Measurements from ENCODE around the gene AFAP1. TPM values are rescaled to one million over a fixed set of nuclear protein-coding genes. Genes with fewer than 3 reads are reported as not detected.

AFAP1 gene
- total RNA-seq, 1 donor from 2014 or later: 55.6 TPM

- no peaks in the 10 kb centered on the region for H3K36me3 ChIP-seq (ENCODE audit: control insufficient read depth, insufficient read depth, low read length)
- DNase-seq (ENCODE audit: low read depth): no peak
- no peaks in the 10 kb centered on the region for H3K27me3 ChIP-seq (ENCODE audit: control insufficient read depth, insufficient read depth, low read length)
- TF ChIP-seq, protein P1, sequence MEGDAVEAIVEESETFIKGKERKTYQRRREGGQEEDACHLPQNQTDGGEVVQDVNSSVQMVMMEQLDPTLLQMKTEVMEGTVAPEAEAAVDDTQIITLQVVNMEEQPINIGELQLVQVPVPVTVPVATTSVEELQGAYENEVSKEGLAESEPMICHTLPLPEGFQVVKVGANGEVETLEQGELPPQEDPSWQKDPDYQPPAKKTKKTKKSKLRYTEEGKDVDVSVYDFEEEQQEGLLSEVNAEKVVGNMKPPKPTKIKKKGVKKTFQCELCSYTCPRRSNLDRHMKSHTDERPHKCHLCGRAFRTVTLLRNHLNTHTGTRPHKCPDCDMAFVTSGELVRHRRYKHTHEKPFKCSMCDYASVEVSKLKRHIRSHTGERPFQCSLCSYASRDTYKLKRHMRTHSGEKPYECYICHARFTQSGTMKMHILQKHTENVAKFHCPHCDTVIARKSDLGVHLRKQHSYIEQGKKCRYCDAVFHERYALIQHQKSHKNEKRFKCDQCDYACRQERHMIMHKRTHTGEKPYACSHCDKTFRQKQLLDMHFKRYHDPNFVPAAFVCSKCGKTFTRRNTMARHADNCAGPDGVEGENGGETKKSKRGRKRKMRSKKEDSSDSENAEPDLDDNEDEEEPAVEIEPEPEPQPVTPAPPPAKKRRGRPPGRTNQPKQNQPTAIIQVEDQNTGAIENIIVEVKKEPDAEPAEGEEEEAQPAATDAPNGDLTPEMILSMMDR (IDR thresholded peaks at IDR 0.05; ENCODE audit: insufficient read depth, low read length, poor library complexity, severe bottlenecking): no peak
- no peak overlapping the region for H3K4me3 ChIP-seq (ENCODE audit: low read depth, low read length)
These were observed 45.5 kb downstream of the AFAP1 start for GRCh38 chr4:7894098-7894676.

DNA sequence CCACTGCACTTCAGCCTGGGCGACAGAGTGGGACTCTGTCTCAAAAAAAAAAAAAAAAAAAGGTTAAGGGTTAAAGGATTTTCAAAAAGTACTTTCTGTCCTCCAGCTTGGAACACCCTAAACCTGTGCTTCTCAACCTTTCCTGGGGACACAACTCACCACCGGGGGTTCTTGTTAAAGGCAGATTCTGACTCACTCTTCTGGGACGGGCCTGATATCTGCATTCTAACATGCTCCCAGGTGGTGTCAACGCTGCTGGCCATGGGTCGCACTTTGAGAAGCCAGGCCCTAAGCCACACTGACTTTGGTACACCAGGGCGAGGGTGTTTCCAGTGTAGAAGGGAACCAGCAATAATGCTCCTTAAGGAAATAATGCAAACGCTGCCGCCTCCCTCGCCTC is 46.1 kb downstream of the AFAP1 start:
- Histone ChIP-seq H3K36me3 (ENCODE audit: control insufficient read depth, insufficient read depth, low read length) (no peaks in the 10 kb centered on the region), H3K27me3 (ENCODE audit: control insufficient read depth, insufficient read depth, low read length) (no peaks in the 10 kb centered on the region), H3K4me3 (ENCODE audit: low read depth, low read length) (no peak overlapping the region)
- DNase-seq (ENCODE audit: low read depth): no peak
- TF ChIP-seq, protein P1 (IDR thresholded peaks at IDR 0.05; ENCODE audit: insufficient read depth, low read length, poor library complexity, severe bottlenecking): no peak

GRCh38 chr4:7892212-7893019 is 47.2 kb downstream of the AFAP1 start:
- no peak for DNase-seq (ENCODE audit: low read depth)
- TF ChIP-seq, protein P1 (IDR thresholded peaks at IDR 0.05; ENCODE audit: insufficient read depth, low read length, poor library complexity, severe bottlenecking): no peak
- no peak overlapping the region for H3K4me3 ChIP-seq (ENCODE audit: low read depth, low read length)
- H3K36me3 ChIP-seq (ENCODE audit: control insufficient read depth, insufficient read depth, low read length): no peaks in the 10 kb centered on the region
- no peaks in the 10 kb centered on the region for H3K27me3 ChIP-seq (ENCODE audit: control insufficient read depth, insufficient read depth, low read length)

DNA sequence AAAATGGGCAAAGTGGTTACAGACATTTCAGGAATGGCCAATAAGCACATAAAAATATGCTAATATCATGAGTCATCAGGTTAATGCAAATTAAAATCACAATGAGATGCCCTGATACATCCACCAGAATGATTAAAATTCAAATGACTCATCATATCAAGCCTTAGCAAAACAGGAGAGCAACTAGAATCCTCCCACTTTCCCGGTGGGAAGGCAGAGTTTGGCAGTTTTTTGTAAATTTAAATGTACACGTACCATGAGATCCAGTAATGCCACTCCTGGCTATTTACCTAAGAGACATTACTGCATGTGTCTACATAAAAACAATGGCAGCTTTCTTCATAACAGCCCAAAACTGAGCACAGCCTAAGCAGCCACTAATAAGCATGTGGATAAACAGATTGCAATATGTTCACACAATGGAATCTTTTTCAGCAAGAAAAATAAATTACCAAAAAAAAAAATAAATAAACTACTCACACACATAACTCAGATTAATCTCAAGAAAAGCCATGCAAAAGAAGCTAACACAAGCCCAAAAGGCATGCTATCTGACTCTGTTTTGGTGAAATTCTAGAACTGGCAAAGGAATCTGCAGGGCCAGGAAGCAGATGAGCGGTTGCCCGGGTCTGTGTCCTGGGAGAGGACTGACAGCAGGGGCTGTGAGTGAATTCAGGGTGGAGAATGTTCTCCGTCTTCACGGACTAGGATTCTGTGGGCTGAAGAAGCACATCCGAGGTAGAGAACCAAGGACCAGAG is 48.8 kb downstream of the AFAP1 start:
- Histone ChIP-seq H3K4me3 (ENCODE audit: low read depth, low read length) (no peak overlapping the region), H3K36me3 (ENCODE audit: control insufficient read depth, insufficient read depth, low read length) (no peaks in the 10 kb centered on the region), H3K27me3 (ENCODE audit: control insufficient read depth, insufficient read depth, low read length) (no peaks in the 10 kb centered on the region)
- TF ChIP-seq, protein P1 (IDR thresholded peaks at IDR 0.05; ENCODE audit: insufficient read depth, low read length, poor library complexity, severe bottlenecking): no peak
- no peak for DNase-seq (ENCODE audit: low read depth)

- Histone ChIP-seq H3K4me3 (ENCODE audit: low read depth, low read length) (no peak overlapping the region), H3K36me3 (ENCODE audit: control insufficient read depth, insufficient read depth, low read length) (no peaks in the 10 kb centered on the region), H3K27me3 (ENCODE audit: control insufficient read depth, insufficient read depth, low read length) (no peaks in the 10 kb centered on the region)
- TF ChIP-seq, protein P1 (IDR thresholded peaks at IDR 0.05; ENCODE audit: insufficient read depth, low read length, poor library complexity, severe bottlenecking): no peak
- DNase-seq (ENCODE audit: low read depth): no peak
These were observed 52.2 kb downstream of the AFAP1 start for GRCh38 chr4:7887436-7887835.

All from kidney epithelial cell (primary cell).